ENCODE results near the gene DHX15. TPM values are rescaled to one million over a fixed set of nuclear protein-coding genes. Genes with fewer than 3 reads are reported as not detected.

Gene DHX15
- total and polyA plus RNA-seq, 2 of the 13 experiments (the other 11 are each of a cell fraction or from before 2014, with no cell fraction given), result 92.9 to 165 TPM

DNA sequence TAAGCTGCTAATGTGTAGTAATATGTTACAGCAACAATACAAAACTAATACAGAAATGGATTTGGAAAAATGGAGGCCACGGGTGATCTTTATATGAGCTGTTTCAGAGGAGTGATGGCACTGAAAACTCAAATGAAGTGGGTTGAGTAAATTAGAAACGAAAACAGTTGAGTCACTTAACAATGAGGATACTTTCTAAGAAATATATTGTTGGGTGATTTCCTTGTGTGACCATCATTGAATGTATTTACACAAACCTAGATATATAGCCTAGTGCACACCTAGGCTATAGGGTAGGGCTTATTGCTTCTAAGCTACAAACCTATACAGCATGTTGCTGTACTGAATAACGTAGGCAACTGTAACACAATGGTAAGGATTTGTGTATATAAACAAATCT lies 30.5 kb upstream of the DHX15 start:
- no peak overlapping the region for H3K27ac ChIP-seq (ENCODE audit: extremely low read length, insufficient read depth, low read length)
- TF ChIP-seq STAT5B (CRISPR knock-in tag; IDR thresholded peaks at IDR 0.05) (no peak), ZNF605 (CRISPR knock-in tag; IDR thresholded peaks at IDR 0.05) (no peak), IRF2 (CRISPR knock-in tag; IDR thresholded peaks at IDR 0.05) (no peak), SOX13 (IDR thresholded peaks at IDR 0.05) (no peak), SOX13 (CRISPR knock-in tag; conservative IDR thresholded peaks at IDR 0.05 in 1 of 2, IDR thresholded peaks at IDR 0.05 in 1 of 2) (no peak), MTF1 (CRISPR knock-in tag; IDR thresholded peaks at IDR 0.05) (no peak), RNF2 (conservative IDR thresholded peaks at IDR 0.05; ENCODE audit: low read depth) (no peak), FOXO1 (CRISPR knock-in tag; IDR thresholded peaks at IDR 0.05) (no peak), ATF7 (IDR thresholded peaks at IDR 0.05) (no peak), ATF7 (CRISPR knock-in tag; IDR thresholded peaks at IDR 0.05) (no peak), POGZ (CRISPR knock-in tag; IDR thresholded peaks at IDR 0.05) (no peak), SPEN (CRISPR knock-in tag; IDR thresholded peaks at IDR 0.05; ENCODE audit: low read depth) (no peak), ETV6 (CRISPR knock-in tag; conservative IDR thresholded peaks at IDR 0.05) (no peak), MAFF (IDR thresholded peaks at IDR 0.05; ENCODE audit: low read depth, low read length) (no peak), MATR3 (CRISPR knock-in tag; IDR thresholded peaks at IDR 0.05) (no peak), FOXM1 (CRISPR knock-in tag; IDR thresholded peaks at IDR 0.05) (no peak), MTF2 (CRISPR knock-in tag; IDR thresholded peaks at IDR 0.05; ENCODE audit: borderline replicate concordance) (no peak), MTA1 (CRISPR knock-in tag; IDR thresholded peaks at IDR 0.05; ENCODE audit: borderline replicate concordance) (no peak), ZNF256 (CRISPR knock-in tag; conservative IDR thresholded peaks at IDR 0.05) (no peak)
- TF ChIP-seq, protein P1, sequence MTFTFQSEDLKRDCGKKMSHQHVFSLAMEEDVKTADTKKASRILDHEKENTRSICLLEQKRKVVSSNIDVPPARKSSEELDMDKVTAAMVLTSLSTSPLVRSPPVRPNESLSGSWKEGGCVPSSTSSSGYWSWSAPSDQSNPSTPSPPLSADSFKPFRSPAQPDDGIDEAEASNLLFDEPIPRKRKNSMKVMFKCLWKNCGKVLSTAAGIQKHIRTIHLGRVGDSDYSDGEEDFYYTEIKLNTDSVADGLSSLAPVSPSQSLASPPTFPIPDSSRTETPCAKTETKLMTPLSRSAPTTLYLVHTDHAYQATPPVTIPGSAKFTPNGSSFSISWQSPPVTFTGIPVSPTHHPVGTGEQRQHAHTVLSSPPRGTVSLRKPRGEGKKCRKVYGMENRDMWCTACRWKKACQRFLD (CRISPR knock-in tag; IDR thresholded peaks at IDR 0.05; ENCODE audit: borderline replicate concordance), result no peak
- TF ChIP-seq, protein P2, sequence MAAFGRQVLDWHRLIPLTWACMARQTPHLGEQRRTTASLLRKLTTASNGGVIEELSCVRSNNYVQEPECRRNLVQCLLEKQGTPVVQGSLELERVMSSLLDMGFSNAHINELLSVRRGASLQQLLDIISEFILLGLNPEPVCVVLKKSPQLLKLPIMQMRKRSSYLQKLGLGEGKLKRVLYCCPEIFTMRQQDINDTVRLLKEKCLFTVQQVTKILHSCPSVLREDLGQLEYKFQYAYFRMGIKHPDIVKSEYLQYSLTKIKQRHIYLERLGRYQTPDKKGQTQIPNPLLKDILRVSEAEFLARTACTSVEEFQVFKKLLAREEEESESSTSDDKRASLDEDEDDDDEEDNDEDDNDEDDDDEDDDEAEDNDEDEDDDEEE (CRISPR knock-in tag; IDR thresholded peaks at IDR 0.05), result no peak
- TF ChIP-seq, protein P3, sequence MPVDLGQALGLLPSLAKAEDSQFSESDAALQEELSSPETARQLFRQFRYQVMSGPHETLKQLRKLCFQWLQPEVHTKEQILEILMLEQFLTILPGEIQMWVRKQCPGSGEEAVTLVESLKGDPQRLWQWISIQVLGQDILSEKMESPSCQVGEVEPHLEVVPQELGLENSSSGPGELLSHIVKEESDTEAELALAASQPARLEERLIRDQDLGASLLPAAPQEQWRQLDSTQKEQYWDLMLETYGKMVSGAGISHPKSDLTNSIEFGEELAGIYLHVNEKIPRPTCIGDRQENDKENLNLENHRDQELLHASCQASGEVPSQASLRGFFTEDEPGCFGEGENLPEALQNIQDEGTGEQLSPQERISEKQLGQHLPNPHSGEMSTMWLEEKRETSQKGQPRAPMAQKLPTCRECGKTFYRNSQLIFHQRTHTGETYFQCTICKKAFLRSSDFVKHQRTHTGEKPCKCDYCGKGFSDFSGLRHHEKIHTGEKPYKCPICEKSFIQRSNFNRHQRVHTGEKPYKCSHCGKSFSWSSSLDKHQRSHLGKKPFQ (CRISPR knock-in tag; IDR thresholded peaks at IDR 0.05; ENCODE audit: insufficient replicate concordance), result no peak
- H4K20me1 ChIP-seq (ENCODE audit: insufficient read depth, low read length), result no peaks in the 10 kb centered on the region
- intact Hi-C loops (cut with micrococcal nuclease; ENCODE audit: unreplicated experiment) (no loop called here), in situ Hi-C loops (cut with HindIII; ENCODE audit: extremely low pct_ligation_motif_present, low pct_unique_long_range_greater_than_20kb) (no loop called here)
- H3K9ac ChIP-seq (ENCODE audit: insufficient read depth, low read depth, low read length), result no peak overlapping the region
- ChIA-PET POLR2A (no interaction called here), CTCF (ENCODE audit: low intra/inter-chr PET ratio, low total read pairs) (no interaction called here)
- no peaks in the 10 kb centered on the region for H3K27me3 ChIP-seq (ENCODE audit: control insufficient read depth in 1 of 2, insufficient read depth in 2 of 2, low read length in 2 of 2)
- H3K9me3 ChIP-seq (ENCODE audit: low read length), result 0 out of 2 replicates have a peak, but pooled peaks cover 3% of the 10 kb centered on the region
- H3K4me3 ChIP-seq (replicated peaks in 1 of 3; ENCODE audit: insufficient read depth in 1 of 3, low read depth in 2 of 3, low read length in 3 of 3), result no peak overlapping the region
- H3K36me3 ChIP-seq (replicated peaks in 1 of 2; ENCODE audit: control insufficient read depth in 1 of 2, insufficient read depth in 2 of 2, low read length in 2 of 2), result no peaks in the 10 kb centered on the region
- H3K4me2 ChIP-seq (ENCODE audit: low read depth, low read length), result no peak overlapping the region
- no peak overlapping the region for H2AFZ ChIP-seq (ENCODE audit: low read length)
- H3K4me1 ChIP-seq (ENCODE audit: insufficient read depth, low read length), result no peaks in the 10 kb centered on the region
- no TSS peak for BruUV-seq (replicated peaks)
- FAIRE-seq (no peak), DNase-seq (ENCODE audit: low spot score) (no peak), ATAC-seq (no peak)
- WGBS (ENCODE audit: low lambda C conversion rate), result 6% methylated on average over 3 of the region's 3 CpGs
- no peaks in the 10 kb centered on the region for H3K79me2 ChIP-seq (ENCODE audit: insufficient read depth, low read length)

Data from HepG2 (cell line).